Upper lobe of left lung (tissue), 4 donors: ENCODE results near the gene BANF2.

ENCODE experiments used
- EP300 ChIP-seq, 4 donors: sonication (generic); formaldehyde crosslinking; IDR thresholded peaks; one replicate each; pipeline ENCODE4 v1.5.1; 2017; ENCODE audit warnings: antibody characterized with exemption in 4 of 4, control low read depth in 2 of 4
- POLR2A ChIP-seq, 4 donors: fragments of 450-650 bp; IDR thresholded peaks; one replicate each; pipeline ENCODE4 v1.5.1; 2016 to 2017; ENCODE audit warnings: antibody characterized with exemption in 4 of 4, mild to moderate bottlenecking in 2 of 4
- TF ChIP-seq, protein P1 (sequence below), 6 experiments: fragments of 450-650 bp in 4 of 6; fragments of 200-600 bp in 2 of 6; sonication (generic) in 2 of 6; IDR thresholded peaks; one replicate each; pipeline ENCODE4 v1.5.1; 2016 to 2019; ENCODE audit warnings: antibody characterized with exemption in 6 of 6

DNA sequence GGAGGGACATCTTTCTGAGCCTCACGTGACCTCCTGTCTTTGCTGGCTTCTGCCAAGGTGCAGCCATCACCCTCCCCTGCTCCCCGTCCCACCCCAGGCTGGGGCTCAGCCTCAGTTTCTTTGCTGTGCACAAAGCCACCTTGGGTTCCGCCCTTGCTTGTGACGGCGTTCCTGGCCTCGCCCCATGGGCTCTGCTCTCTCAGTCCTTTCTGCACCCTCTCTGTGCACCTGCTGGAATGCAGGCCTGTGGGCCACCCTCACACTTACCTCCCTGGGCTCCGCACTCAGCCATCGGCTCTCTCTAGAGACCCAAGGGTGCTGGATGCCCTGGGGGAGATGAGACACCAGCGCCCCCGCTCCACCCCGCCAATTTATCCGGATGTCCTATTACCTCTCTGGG lies 28.3 kb downstream of the BANF2 start:
- TF ChIP-seq, protein P1, sequence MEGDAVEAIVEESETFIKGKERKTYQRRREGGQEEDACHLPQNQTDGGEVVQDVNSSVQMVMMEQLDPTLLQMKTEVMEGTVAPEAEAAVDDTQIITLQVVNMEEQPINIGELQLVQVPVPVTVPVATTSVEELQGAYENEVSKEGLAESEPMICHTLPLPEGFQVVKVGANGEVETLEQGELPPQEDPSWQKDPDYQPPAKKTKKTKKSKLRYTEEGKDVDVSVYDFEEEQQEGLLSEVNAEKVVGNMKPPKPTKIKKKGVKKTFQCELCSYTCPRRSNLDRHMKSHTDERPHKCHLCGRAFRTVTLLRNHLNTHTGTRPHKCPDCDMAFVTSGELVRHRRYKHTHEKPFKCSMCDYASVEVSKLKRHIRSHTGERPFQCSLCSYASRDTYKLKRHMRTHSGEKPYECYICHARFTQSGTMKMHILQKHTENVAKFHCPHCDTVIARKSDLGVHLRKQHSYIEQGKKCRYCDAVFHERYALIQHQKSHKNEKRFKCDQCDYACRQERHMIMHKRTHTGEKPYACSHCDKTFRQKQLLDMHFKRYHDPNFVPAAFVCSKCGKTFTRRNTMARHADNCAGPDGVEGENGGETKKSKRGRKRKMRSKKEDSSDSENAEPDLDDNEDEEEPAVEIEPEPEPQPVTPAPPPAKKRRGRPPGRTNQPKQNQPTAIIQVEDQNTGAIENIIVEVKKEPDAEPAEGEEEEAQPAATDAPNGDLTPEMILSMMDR (IDR thresholded peaks at IDR 0.05): no peak
- TF ChIP-seq POLR2A (IDR thresholded peaks at IDR 0.05) (no peak), EP300 (IDR thresholded peaks at IDR 0.05) (no peak)
